MM.1S (cell line): ENCODE data around the gene HCN1.

Source experiments
- EZH2 ChIP-seq: fragments of 300-600 bp; sonication (generic); optimal IDR thresholded peaks from 2 replicates; pipeline ENCODE3; 2017; ENCODE audit warnings: low read depth, mild to moderate bottlenecking, antibody characterized with exemption, low read length, mixed read lengths
- EZH2phosphoT487 ChIP-seq: fragments of 300-600 bp; sonication (generic); IDR thresholded peaks from 2 replicates; pipeline ENCODE4 v1.6.1; 2018; ENCODE audit warnings: antibody characterized with exemption, low read length
- TF ChIP-seq, protein P1 (sequence below): fragments of 300-600 bp; sonication (generic); IDR thresholded peaks from 2 replicates; pipeline ENCODE4 v1.5.1; 2016; ENCODE audit warnings: antibody characterized with exemption, low read length, mixed read lengths

GRCh38 chr5:45686620-45687019, 9.6 kb downstream of the HCN1 start:
- TF ChIP-seq, protein P1, sequence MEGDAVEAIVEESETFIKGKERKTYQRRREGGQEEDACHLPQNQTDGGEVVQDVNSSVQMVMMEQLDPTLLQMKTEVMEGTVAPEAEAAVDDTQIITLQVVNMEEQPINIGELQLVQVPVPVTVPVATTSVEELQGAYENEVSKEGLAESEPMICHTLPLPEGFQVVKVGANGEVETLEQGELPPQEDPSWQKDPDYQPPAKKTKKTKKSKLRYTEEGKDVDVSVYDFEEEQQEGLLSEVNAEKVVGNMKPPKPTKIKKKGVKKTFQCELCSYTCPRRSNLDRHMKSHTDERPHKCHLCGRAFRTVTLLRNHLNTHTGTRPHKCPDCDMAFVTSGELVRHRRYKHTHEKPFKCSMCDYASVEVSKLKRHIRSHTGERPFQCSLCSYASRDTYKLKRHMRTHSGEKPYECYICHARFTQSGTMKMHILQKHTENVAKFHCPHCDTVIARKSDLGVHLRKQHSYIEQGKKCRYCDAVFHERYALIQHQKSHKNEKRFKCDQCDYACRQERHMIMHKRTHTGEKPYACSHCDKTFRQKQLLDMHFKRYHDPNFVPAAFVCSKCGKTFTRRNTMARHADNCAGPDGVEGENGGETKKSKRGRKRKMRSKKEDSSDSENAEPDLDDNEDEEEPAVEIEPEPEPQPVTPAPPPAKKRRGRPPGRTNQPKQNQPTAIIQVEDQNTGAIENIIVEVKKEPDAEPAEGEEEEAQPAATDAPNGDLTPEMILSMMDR: no peak
- no peak for TF ChIP-seq EZH2
- TF ChIP-seq EZH2phosphoT487: no peak
